Vagina (tissue), 2 donors: ENCODE measurements around the gene TOMM40L.

Source experiments
- POLR2AphosphoS5 ChIP-seq, 2 donors: sonication (generic); formaldehyde crosslinking; IDR thresholded peaks; one replicate each; pipeline ENCODE4 v1.9.0; 2017; ENCODE audit warnings: antibody characterized with exemption in 2 of 2, mild to moderate bottlenecking in 2 of 2, low read depth in 1 of 2; ENCODE audit not compliant: insufficient read depth in 1 of 2
- TF ChIP-seq, protein P1 (sequence below), 3 experiments: fragments of 450-650 bp in 2 of 3; fragments of 200-600 bp in 1 of 3; sonication (generic) in 1 of 3; IDR thresholded peaks; one replicate each; pipeline ENCODE4 v1.5.1; 2017 to 2019; ENCODE audit warnings: antibody characterized with exemption in 3 of 3, mild to moderate bottlenecking in 2 of 3, moderate library complexity in 2 of 3

DNA sequence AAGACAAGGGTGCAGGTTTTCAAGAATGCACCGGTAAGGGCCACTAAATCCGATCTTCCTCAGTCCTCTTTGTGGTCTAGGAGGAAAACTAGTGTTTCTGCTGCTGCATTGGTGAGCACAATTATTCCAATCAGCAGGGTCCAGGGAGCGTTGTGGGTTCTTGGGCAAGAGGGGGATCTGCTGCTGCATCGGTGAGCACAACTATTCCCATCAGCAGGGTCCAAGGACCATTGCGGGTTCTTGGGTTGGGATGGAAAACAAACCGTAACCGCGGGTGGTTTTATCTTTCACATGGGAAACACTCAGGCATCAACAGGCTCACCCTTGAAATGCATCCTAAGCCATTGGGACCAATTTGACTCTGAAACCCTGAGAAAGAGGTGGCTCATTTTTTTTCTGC is 25.7 kb downstream of the TOMM40L start:
- TF ChIP-seq, protein P1, sequence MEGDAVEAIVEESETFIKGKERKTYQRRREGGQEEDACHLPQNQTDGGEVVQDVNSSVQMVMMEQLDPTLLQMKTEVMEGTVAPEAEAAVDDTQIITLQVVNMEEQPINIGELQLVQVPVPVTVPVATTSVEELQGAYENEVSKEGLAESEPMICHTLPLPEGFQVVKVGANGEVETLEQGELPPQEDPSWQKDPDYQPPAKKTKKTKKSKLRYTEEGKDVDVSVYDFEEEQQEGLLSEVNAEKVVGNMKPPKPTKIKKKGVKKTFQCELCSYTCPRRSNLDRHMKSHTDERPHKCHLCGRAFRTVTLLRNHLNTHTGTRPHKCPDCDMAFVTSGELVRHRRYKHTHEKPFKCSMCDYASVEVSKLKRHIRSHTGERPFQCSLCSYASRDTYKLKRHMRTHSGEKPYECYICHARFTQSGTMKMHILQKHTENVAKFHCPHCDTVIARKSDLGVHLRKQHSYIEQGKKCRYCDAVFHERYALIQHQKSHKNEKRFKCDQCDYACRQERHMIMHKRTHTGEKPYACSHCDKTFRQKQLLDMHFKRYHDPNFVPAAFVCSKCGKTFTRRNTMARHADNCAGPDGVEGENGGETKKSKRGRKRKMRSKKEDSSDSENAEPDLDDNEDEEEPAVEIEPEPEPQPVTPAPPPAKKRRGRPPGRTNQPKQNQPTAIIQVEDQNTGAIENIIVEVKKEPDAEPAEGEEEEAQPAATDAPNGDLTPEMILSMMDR (IDR thresholded peaks at IDR 0.05) = no peak
- TF ChIP-seq POLR2AphosphoS5 (IDR thresholded peaks at IDR 0.05; ENCODE audit: insufficient read depth in 1 of 2, low read depth in 1 of 2) = no peak
